DND-41 (cell line): ENCODE data around the gene P2RX4.

Source experiments
- ATAC-seq: fragments of 200-7000 bp; cut with Tn5 transposase; 3 replicates; pipeline ENCODE4 v1.9.1; 2021; ENCODE audit warnings: low read depth; ENCODE audit not compliant: insufficient read depth
- DNase-seq: peaks from one replicate; pipeline ENCODE4 v3.0.0-alpha.2; 2020
- H2AFZ ChIP-seq: 2 replicates; pipeline ENCODE4 v1.6.0; 2012; ENCODE audit warnings: low read depth, low read length
- H3K27ac ChIP-seq: 2 replicates; pipeline ENCODE4 v1.5.1; 2012; ENCODE audit warnings: low read length, inconsistent platforms
- H3K27me3 ChIP-seq: fragments of 200-600 bp; sonication (generic); 2 replicates; pipeline ENCODE4 v1.6.0; 2012; ENCODE audit warnings: low read length, mild to moderate bottlenecking, inconsistent platforms; ENCODE audit not compliant: insufficient read depth, poor library complexity
- H3K36me3 ChIP-seq: 2 replicates; pipeline ENCODE4 v1.5.1; 2012; ENCODE audit warnings: low read length, inconsistent platforms; ENCODE audit not compliant: insufficient read depth
- H3K4me1 ChIP-seq: 2 replicates; pipeline ENCODE4 v1.5.1; 2012; ENCODE audit warnings: mild to moderate bottlenecking, low read length; ENCODE audit not compliant: insufficient read depth
- H3K4me2 ChIP-seq: 2 replicates; pipeline ENCODE4 v1.6.0; 2012; ENCODE audit warnings: mild to moderate bottlenecking, moderate library complexity, low read length, inconsistent platforms; ENCODE audit not compliant: insufficient read depth
- H3K4me3 ChIP-seq, 2 experiments: fragments of 200-600 bp in 1 of 2; shearing (Covaris generic) in 1 of 2; 2 replicates each; pipeline ENCODE4 v1.5.1; 2012 to 2016; ENCODE audit warnings: inconsistent platforms in 2 of 2, low read length in 2 of 2, mild to moderate bottlenecking in 2 of 2, low read depth in 1 of 2, moderate library complexity in 1 of 2
- H3K79me2 ChIP-seq: 2 replicates; pipeline ENCODE4 v1.6.0; 2012; ENCODE audit warnings: low read length, inconsistent platforms; ENCODE audit not compliant: insufficient read depth
- H3K9ac ChIP-seq: 2 replicates; pipeline ENCODE4 v1.6.0; 2012; ENCODE audit warnings: low read depth, mild to moderate bottlenecking, inconsistent platforms, low read length, moderate library complexity
- H3K9me3 ChIP-seq: 2 replicates; pipeline ENCODE4 v1.5.1; 2012; ENCODE audit warnings: low read length, moderate library complexity, mild to moderate bottlenecking, inconsistent platforms; ENCODE audit not compliant: insufficient read depth, severe bottlenecking
- H4K20me1 ChIP-seq: 2 replicates; pipeline ENCODE4 v1.6.0; 2012; ENCODE audit warnings: low read length; ENCODE audit not compliant: insufficient read depth
- CTCF ChIP-seq: IDR thresholded peaks from 2 replicates; pipeline ENCODE4 v1.5.1; 2012; ENCODE audit warnings: borderline replicate concordance, low read length, moderate library complexity, mild to moderate bottlenecking; ENCODE audit not compliant: poor library complexity, severe bottlenecking; ENCODE audit errors: extremely low read depth
- EZH2 ChIP-seq: IDR thresholded peaks from 3 replicates; pipeline ENCODE4 v1.6.1; 2012; ENCODE audit warnings: borderline replicate concordance, low read depth, mild to moderate bottlenecking, moderate library complexity, low read length, inconsistent platforms; ENCODE audit not compliant: severe bottlenecking

The P2RX4 gene

GRCh38 chr12:121186826-121187225 is 23.1 kb upstream of the P2RX4 start:
- no peak overlapping the region for H2AFZ ChIP-seq
- no peak for TF ChIP-seq EZH2
- TF ChIP-seq CTCF, result no peak
- H3K9ac ChIP-seq, result no peak overlapping the region
- no peak for ATAC-seq
- no peak overlapping the region for H3K4me2 ChIP-seq
- H4K20me1 ChIP-seq, result no peaks in the 10 kb centered on the region
- DNase-seq, result no peak
- no peaks in the 10 kb centered on the region for H3K79me2 ChIP-seq
- peaks cover 4% of the 10 kb centered on the region for H3K9me3 ChIP-seq
- H3K4me3 ChIP-seq, result no peak overlapping the region
- H3K27me3 ChIP-seq, result no peaks in the 10 kb centered on the region
- H3K27ac ChIP-seq, result no peak overlapping the region
- no peaks in the 10 kb centered on the region for H3K36me3 ChIP-seq
- no peaks in the 10 kb centered on the region for H3K4me1 ChIP-seq

- H3K9me3 ChIP-seq, result no peaks in the 10 kb centered on the region
- no peak overlapping the region for H3K4me2 ChIP-seq
- no peak overlapping the region for H3K9ac ChIP-seq
- H2AFZ ChIP-seq, result no peak overlapping the region
- H3K4me3 ChIP-seq, result no peak overlapping the region
- no peak for TF ChIP-seq CTCF
- TF ChIP-seq EZH2, result no peak
- H3K36me3 ChIP-seq, result no peaks in the 10 kb centered on the region
- H3K27ac ChIP-seq, result no peak overlapping the region
- H4K20me1 ChIP-seq, result no peaks in the 10 kb centered on the region
- DNase-seq, result no peak
- no peaks in the 10 kb centered on the region for H3K4me1 ChIP-seq
- H3K27me3 ChIP-seq, result no peaks in the 10 kb centered on the region
- H3K79me2 ChIP-seq, result no peaks in the 10 kb centered on the region
- ATAC-seq, result no peak
These were observed 22.4 kb upstream of the P2RX4 start for GRCh38 chr12:121187501-121187900.

- Histone ChIP-seq H3K27ac (no peak overlapping the region), H3K4me1 (no peaks in the 10 kb centered on the region), H3K36me3 (no peaks in the 10 kb centered on the region), H2AFZ (no peak overlapping the region), H3K4me3 (no peak overlapping the region), H3K9me3 (no peaks in the 10 kb centered on the region), H3K79me2 (no peaks in the 10 kb centered on the region), H3K27me3 (no peaks in the 10 kb centered on the region), H3K9ac (no peak overlapping the region), H3K4me2 (no peak overlapping the region), H4K20me1 (no peaks in the 10 kb centered on the region)
- TF ChIP-seq CTCF, result no peak
- TF ChIP-seq EZH2, result no peak
- DNase-seq (no peak), ATAC-seq (no peak)
These were observed 21.7 kb upstream of the P2RX4 start for GRCh38 chr12:121188227-121188626.

GRCh38 chr12:121189131-121189530 is 20.8 kb upstream of the P2RX4 start:
- H3K79me2 ChIP-seq, result no peaks in the 10 kb centered on the region
- H2AFZ ChIP-seq, result no peak overlapping the region
- no peak overlapping the region for H3K4me3 ChIP-seq
- no peaks in the 10 kb centered on the region for H4K20me1 ChIP-seq
- no peak for TF ChIP-seq CTCF
- no peak for TF ChIP-seq EZH2
- no peak for DNase-seq
- no peak overlapping the region for H3K9ac ChIP-seq
- H3K4me2 ChIP-seq, result no peak overlapping the region
- H3K27ac ChIP-seq, result no peak overlapping the region
- no peak for ATAC-seq
- H3K27me3 ChIP-seq, result no peaks in the 10 kb centered on the region
- no peaks in the 10 kb centered on the region for H3K9me3 ChIP-seq
- no peaks in the 10 kb centered on the region for H3K36me3 ChIP-seq
- no peaks in the 10 kb centered on the region for H3K4me1 ChIP-seq
